GM12801 (cell line): ENCODE data around the gene ARHGEF28.

Experiments used
- TF ChIP-seq, protein P1 (sequence below): IDR thresholded peaks from one replicate; pipeline ENCODE4 v1.5.1; 2011; ENCODE audit warnings: control low read depth; ENCODE audit not compliant: insufficient read length; ENCODE audit errors: extremely low read depth

Gene ARHGEF28

DNA sequence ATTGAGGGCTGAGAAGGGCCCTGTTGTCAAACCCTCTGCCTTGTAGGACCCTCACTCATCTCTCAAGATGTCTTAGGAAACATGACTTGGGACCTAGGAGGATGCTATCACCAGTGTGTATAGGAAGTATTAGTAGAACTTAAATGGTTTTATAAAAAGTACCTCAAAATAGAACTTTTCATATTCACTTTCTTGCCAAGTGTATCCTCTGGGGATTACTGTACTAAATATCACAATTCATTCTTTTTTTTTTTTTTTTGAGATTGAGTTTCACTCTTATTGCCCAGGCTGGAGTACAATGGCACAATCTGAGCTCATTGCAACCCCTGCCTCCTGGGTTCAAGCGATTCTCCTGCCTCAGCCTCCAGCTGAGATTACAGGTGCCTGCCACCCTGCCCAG is 56.2 kb downstream of the ARHGEF28 start:
- TF ChIP-seq, protein P1, sequence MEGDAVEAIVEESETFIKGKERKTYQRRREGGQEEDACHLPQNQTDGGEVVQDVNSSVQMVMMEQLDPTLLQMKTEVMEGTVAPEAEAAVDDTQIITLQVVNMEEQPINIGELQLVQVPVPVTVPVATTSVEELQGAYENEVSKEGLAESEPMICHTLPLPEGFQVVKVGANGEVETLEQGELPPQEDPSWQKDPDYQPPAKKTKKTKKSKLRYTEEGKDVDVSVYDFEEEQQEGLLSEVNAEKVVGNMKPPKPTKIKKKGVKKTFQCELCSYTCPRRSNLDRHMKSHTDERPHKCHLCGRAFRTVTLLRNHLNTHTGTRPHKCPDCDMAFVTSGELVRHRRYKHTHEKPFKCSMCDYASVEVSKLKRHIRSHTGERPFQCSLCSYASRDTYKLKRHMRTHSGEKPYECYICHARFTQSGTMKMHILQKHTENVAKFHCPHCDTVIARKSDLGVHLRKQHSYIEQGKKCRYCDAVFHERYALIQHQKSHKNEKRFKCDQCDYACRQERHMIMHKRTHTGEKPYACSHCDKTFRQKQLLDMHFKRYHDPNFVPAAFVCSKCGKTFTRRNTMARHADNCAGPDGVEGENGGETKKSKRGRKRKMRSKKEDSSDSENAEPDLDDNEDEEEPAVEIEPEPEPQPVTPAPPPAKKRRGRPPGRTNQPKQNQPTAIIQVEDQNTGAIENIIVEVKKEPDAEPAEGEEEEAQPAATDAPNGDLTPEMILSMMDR = no peak

- TF ChIP-seq, protein P1 = no peak
Measured at GRCh38 chr5:73684691-73685090, 58.7 kb downstream of the ARHGEF28 start.

- TF ChIP-seq, protein P1 = no peak
Measured at GRCh38 chr5:73686912-73687311, 60.9 kb downstream of the ARHGEF28 start.

DNA sequence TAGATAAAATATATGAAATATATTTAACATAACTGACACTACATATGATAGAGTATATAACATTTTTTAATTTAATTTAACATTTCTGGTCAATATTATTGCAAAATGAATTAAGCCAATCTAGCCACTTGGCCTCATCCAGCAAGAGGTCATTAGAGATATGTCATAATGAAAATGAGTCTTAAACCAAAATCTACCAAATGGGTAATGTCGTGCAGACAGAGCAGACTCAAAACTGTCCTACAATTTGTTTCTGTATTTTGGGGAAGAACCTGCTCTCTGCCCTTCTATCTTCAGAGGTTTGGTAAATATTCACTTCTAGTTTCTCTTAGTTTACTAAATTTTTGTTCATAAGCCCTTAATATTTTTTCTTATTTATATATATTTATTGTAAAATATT is 61.4 kb downstream of the ARHGEF28 start:
- TF ChIP-seq, protein P1 = no peak

DNA sequence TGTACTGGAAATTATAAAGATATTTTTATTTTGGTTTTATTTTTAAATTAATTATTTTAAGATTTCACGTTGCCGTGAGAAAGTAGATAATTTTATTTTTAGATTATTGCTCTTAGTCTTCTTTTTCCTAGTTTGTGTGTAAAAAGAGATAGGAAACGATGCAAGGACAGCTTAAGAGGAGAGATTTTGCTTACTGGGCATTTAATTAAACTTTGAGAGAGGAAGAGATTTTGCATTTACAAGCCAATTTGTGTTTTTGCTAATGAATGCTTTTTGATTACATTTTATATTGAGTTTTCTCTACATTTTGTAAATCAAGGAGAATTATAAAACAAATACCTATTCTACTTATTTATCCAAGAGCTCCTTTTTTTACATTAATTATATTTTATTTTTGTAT is 64.0 kb downstream of the ARHGEF28 start:
- TF ChIP-seq, protein P1 = no peak

- TF ChIP-seq, protein P1 = no peak
Measured at GRCh38 chr5:73691302-73692080, 65.5 kb downstream of the ARHGEF28 start.

DNA sequence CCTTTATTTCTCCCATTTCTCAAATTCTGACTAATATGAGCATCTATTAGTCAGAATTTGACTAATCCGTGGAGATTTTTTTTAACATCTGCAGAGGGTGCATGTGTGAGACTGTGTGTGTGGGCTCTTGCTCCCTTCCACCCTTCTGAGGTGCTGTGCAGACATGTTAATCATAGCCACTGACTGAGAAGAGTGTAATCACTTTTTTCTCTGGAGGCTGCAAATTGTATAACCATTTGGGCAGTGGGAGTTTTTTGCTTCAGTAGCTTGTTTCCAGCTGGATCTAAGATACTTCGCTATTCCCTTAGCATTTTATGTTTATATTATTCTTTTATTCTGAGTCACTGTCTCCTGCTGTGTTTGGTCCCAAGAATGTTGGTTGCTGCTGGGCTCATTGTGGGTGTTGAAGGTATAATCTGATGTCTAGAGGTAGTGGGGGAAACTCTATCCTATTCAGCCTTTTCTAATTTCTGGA is 66.2 kb downstream of the ARHGEF28 start:
- TF ChIP-seq, protein P1 = no peak
